Neutrophil (primary cell): ENCODE measurements around the gene TP73.

ENCODE experiments used
- H3K27ac ChIP-seq: fragments of 200-600 bp; sonication (generic); 2 replicates; pipeline ENCODE4 v1.5.1; 2016; ENCODE audit warnings: mild to moderate bottlenecking, moderate library complexity
- H3K27me3 ChIP-seq: fragments of 200-600 bp; sonication (generic); 2 replicates; pipeline ENCODE4 v1.6.0; 2016; ENCODE audit warnings: mild to moderate bottlenecking
- H3K36me3 ChIP-seq: fragments of 200-600 bp; sonication (generic); 2 replicates; pipeline ENCODE4 v1.5.1; 2017
- H3K4me1 ChIP-seq, 2 experiments: fragments of 200-600 bp in 1 of 2; sonication (generic) in 1 of 2; 1 replicate in 1 of 2; 2 replicates in 1 of 2; pipeline versions ENCODE4 v1.5.1 to v1.6.1; 2013 to 2016; ENCODE audit warnings: low read depth in 1 of 2, low read length in 1 of 2, mild to moderate bottlenecking in 1 of 2, moderate library complexity in 1 of 2; ENCODE audit not compliant: control insufficient read depth in 1 of 2, insufficient read depth in 1 of 2
- H3K4me3 ChIP-seq, 2 experiments: fragments of 200-600 bp in 1 of 2; sonication (generic) in 1 of 2; 1 replicate in 1 of 2; 2 replicates in 1 of 2; pipeline ENCODE4 v1.5.1; 2013 to 2016; ENCODE audit warnings: low read depth in 1 of 2, low read length in 1 of 2, mild to moderate bottlenecking in 1 of 2, moderate library complexity in 1 of 2
- H3K9me3 ChIP-seq: fragments of 200-600 bp; sonication (generic); 2 replicates; pipeline ENCODE4 v1.5.1; 2016
- CTCF ChIP-seq: fragments of 200-600 bp; sonication (generic); IDR thresholded peaks from 2 replicates; pipeline ENCODE4 v1.5.1; 2016; ENCODE audit warnings: antibody characterized with exemption

TP73 gene

GRCh38 chr1:3762873-3763228 is 110.5 kb downstream of the TP73 start:
- no peak for TF ChIP-seq CTCF
- H3K36me3 ChIP-seq, result no peaks in the 10 kb centered on the region
- peaks cover 41% of the 10 kb centered on the region for H3K27me3 ChIP-seq
- no peak overlapping the region for H3K27ac ChIP-seq
- no peaks in the 10 kb centered on the region for H3K4me1 ChIP-seq
- H3K9me3 ChIP-seq, result no peaks in the 10 kb centered on the region
- H3K4me3 ChIP-seq, result no peak overlapping the region

GRCh38 chr1:3763351-3764125 is 111.2 kb downstream of the TP73 start:
- peaks cover 42% of the 10 kb centered on the region for H3K27me3 ChIP-seq
- H3K4me1 ChIP-seq, result no peaks in the 10 kb centered on the region
- H3K36me3 ChIP-seq, result no peaks in the 10 kb centered on the region
- H3K4me3 ChIP-seq, result no peak overlapping the region
- no peak overlapping the region for H3K27ac ChIP-seq
- TF ChIP-seq CTCF, result no peak
- H3K9me3 ChIP-seq, result no peaks in the 10 kb centered on the region

- no peak for TF ChIP-seq CTCF
- Histone ChIP-seq H3K9me3 (no peaks in the 10 kb centered on the region), H3K27ac (no peak overlapping the region)
Measured at GRCh38 chr1:3767328-3767925, 115.1 kb downstream of the TP73 start.

GRCh38 chr1:3768811-3769390 is 116.6 kb downstream of the TP73 start:
- Histone ChIP-seq H3K27ac (no peak overlapping the region), H3K27me3 (peaks cover 74% of the 10 kb centered on the region), H3K4me1 (peaks cover 0 to 14% of the 10 kb centered on the region in 2 experiments), H3K9me3 (no peaks in the 10 kb centered on the region), H3K4me3 (no peak overlapping the region), H3K36me3 (no peaks in the 10 kb centered on the region)
- no peak for TF ChIP-seq CTCF

More at GRCh38 chr1:3767328-3767925, 115.1 kb downstream of the TP73 start:
- Histone ChIP-seq H3K4me1 (peaks cover 0 to 9% of the 10 kb centered on the region in 2 experiments), H3K27me3 (peaks cover 60% of the 10 kb centered on the region), H3K4me3 (no peak overlapping the region), H3K36me3 (no peaks in the 10 kb centered on the region)

- Histone ChIP-seq H3K4me1 (peaks cover under 1 to 15% of the 10 kb centered on the region in 2 experiments), H3K9me3 (no peaks in the 10 kb centered on the region), H3K4me3 (no peak overlapping the region), H3K36me3 (no peaks in the 10 kb centered on the region), H3K27ac (no peak overlapping the region), H3K27me3 (peaks cover 83% of the 10 kb centered on the region)
- TF ChIP-seq CTCF, result no peak
Measured at GRCh38 chr1:3770047-3770765, 117.9 kb downstream of the TP73 start.
